ENCODE data around the gene LRRC63.
"Not testable (repeated sequence)": the region's sequence is repeated elsewhere in the genome, so short reads cannot be mapped to it uniquely, and the experiment has no call there.

The LRRC63 gene

DNA sequence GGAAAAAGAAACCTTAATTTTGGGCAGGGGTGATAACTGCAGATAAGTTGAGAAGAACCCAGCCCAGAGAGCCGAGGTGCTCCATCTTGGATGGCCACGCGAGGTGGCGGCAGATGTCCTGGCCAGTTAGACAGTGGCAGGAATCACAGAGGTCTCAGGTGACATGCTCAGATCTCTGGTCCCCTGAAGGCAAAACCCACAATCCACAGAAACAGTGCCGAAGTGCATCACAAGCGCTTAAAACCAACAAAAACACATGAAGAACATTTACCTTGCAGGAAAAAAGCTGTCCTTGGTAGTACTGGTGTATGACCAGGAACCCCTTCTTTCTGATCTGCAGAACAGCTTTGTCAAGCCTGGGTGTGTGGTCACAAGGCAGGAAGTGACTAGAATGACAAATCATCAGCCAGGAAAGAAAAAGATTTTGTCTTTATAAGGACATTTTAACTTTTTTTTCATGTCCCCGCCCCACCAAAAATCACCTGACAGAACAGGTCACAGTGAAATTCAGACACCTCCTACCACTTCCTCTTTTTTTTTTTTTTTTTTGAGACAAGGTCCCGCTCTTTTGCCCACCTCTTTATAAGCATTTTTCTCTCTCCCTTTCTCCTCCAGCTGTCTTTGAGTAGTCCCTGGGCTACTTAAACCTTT is 29.8 kb upstream of the LRRC63 start, which contains the start of gene LCP1:
TSS of gene LCP1 (minus strand) at position 338 of the 651 bp plus-strand sequence. CDS start 22,515 bp downstream, outside the sequence.
- no peak for DNase-seq (ENCODE audit: low read depth)

DNA sequence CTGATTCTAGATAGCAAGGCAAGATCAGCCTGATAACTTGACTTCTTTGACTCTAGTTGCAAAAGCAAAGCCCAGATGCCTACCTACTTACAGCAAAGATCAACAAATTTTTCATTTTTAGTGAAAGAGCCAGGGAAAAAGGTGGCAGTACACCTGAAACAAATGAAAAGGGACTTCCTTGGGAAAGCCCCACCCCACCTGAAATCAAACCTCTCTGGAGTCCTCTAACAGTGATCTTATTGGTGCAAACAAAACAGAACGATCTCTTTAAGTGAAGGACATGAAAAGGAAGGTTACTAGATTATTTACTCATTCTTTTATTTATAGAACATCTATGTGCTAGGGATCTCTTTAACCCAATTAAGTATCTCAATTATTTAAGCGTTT is 29.2 kb upstream of the LRRC63 start:
- DNase-seq (ENCODE audit: low read depth), result no peak

DNA sequence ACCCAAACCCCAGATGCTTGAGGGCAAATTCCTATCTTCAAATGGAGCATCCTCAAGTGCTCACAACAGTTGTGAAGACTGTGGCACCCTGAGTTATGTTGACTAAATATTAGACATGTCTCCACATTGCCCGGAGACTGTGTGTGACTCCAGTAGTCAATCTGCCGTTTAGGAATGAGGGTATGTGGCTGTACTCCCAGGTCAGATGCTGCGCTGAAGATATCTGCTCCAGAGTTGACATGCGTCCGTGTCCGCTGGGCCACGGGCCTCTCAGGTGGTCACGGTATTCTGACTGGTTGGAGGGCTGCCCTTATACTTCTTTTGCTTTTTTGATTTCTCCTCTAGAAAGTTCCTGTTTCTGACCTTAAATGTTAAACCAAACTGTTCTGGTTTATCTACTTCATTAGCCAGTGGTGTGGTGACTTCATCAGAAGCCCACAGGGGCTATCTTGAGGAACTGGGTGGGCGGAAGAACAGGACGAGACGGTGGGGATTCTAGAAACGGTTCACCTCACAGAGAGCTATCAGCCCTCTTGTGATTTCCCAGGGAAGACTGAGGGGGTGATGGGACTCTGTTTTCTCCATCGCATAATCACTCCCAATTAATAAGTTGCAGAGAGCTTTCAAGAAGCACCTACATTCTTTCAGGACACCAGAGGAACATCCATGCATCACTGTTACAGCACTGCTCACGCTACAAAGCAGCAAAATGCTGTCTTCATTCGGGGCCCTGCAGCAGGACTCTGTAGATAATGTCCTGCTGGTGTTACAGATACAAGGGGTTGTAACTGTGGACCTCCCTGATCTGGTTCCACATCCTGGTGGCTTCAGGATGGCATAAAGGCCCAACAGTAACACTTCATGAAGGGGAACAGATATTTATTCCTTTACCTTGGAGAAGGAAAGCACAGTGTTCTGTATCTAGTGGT is 28.4 kb upstream of the LRRC63 start:
- no peak for DNase-seq (ENCODE audit: low read depth)

DNA sequence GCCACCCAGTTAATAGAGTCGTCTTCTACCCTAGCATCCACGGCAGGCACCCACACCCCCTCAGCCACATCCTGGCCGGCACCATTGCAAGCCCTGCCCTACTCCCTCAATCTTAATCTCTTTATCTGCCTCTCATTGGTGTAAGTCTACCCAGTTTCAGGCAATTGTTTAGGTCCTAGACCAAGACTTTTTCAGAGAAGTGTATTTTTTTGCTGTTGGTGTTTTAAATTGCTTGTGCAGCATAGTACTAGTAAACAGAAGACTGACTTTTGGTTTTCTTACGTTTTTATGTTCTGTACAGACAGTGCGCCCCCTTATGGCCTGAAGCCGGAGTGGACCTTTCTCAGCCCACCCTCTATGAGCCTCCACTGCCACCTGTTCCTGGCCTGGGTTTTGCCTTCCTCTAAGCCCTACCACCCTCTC is 27.4 kb upstream of the LRRC63 start:
- no peak for DNase-seq (ENCODE audit: low read depth)

DNA sequence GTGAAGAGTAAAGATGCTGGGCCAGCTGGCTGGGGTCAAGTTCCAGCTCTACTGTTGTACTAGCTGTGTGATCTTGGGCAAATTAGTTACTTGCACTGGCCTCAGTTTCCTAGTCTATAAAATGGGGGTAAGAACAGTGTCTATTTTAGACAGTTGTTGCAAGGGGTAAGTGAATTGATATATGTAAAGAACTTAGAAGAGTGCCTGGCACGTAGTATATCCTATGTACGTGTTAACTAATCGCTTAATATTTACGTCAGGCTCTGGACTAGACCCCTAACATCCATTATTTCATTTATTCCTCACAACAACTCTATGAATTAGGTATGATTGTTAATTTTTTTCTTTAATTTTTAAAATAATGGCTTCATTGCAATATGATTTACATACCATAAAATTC is 26.1 kb upstream of the LRRC63 start:
- no peak for DNase-seq (ENCODE audit: low read depth)

DNA sequence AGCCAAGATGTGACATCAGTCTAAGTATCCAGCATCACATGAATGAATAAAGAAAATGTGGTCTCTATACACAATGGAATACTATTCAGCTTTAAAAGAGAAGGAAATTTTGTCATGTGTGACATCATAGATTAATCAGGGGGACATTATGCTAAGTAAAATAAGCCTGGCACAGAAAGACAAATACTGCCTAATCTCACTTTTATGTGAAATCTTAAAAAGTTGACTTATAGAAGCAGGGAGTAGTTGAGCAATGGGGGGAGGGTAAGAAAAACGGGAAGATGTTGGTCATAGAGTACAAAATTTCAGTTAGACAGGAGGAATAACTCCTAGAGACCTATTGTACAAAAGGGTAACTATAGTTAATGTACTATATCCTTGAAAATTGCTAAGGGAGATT is 19.3 kb upstream of the LRRC63 start:
- no peak for DNase-seq (ENCODE audit: low read depth)

DNA sequence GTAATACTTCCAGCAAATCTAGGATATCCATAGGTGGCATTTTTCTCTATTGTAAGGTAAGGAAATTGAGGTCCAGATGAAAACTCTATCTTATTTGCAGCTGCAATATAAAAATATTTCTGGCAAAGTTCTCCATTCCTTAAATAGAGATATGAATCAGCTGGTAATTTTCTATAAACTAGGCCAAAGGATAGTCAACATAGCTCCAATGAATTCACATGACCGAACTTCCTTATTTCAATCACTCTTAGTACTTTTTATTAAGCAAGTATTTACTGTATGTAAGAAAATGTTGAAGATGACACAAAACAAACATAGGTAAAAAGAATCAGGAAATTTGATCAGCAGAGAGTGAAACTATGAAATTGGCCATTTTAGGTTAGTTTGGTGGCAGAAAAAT is 16.7 kb upstream of the LRRC63 start:
- no peak for DNase-seq (ENCODE audit: low read depth)

DNA sequence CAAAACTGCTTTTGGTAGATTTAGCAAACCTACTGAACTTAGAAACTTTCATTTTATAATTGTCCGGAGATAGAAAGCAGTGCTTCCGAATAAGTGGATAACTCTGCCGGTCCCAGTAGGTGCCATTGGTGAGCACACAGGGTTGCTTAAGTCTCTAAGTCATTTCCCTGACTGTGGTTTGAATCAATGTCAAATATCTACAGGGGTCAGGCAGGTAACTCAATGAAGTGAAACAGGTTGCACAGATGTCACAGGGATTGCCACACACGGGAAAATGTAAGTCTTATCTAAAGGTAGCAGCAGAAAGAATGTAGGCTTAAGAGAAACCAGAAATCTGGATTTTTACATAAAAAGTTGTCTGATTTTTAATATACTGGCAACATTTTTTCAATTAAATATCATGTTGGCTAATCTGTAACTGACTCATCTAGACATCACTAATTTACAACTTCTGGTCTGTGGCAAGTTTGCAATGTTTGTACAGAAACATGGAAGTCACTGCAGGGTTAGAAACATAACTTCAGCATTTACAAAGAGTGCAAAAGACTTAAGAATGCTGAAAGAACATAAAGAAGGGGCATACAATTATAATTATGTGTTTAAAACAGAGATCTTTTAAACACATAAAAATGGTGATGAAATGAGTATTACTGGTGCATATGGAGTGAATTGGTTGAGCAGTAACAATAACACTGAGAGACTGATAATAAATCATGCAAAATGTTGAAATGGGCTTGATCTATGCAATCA is 14.3 kb upstream of the LRRC63 start:
- DNase-seq (ENCODE audit: low read depth), result peak; percentile 21

DNA sequence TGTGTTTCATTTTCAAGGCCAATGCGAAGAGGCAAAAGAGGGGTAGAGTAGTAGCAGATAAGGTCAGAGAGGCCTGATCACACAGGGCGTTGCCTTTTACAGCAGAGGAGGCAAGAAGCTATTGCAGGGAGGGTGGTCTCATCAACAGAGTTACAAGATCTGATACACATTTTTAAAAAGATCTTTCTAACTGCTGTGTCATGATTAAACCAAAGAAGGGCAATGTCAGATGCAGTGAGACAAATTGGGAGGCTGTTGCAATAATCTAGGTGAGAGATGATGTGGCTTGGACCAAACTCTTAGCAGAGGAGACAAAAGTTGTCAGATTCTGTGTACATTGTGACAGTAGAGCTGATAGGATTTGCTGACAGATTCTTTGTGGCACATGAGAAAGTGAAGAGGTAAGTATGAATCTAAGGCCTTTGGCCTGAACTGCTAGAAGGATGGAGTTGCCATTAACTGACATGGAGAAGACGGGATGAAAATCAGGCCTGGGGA is 13.0 kb upstream of the LRRC63 start:
- DNase-seq (ENCODE audit: low read depth), result no peak

DNA sequence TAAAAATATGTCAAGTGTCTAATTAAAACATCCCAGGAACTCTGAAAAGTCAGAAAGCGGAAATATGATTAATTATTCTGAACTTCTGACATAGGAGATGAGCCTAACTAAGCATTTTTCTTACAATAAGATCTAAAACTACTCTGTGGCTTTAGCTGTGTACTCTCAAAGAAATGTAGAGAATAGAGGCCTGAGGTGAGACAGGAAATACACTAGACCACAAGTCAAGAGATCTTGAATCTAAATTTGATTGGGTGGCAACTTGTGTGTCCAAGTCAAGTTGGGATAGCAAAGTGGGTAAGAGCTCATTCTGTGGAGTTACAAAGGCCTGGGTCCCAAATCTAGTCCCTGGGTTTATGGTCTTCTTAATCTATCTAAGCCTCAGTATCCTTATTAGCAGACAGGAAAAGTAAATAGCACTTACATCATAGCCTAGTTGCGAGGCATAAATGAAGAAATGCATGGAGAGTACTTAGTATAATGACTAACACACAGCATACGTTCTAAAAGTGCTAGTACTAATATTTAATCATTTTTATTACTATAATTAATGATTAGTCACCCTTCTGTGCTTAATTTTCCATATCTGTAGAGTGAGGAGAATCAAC is 9.4 kb upstream of the LRRC63 start:
- no peak for DNase-seq (ENCODE audit: low read depth)

DNA sequence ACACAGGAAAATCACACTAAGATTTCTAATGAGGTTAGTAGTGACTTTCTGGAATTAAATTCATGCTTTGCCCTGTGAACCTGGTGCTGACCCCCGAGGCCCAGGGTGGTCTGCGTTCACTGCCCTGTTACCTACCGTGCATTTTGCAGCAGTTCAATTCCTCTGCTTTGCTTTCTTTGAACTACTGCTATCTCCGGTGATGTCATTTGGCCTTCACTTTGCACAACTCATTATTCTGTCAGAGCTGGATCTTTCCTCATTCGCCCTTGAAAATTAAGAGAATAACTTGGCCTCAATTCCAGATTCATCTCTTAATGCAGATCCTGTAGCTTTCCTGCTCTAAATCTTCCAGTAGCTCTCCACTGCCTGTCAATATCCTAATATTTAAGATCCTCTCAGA is 8.8 kb upstream of the LRRC63 start:
- DNase-seq (ENCODE audit: low read depth), result no peak

DNA sequence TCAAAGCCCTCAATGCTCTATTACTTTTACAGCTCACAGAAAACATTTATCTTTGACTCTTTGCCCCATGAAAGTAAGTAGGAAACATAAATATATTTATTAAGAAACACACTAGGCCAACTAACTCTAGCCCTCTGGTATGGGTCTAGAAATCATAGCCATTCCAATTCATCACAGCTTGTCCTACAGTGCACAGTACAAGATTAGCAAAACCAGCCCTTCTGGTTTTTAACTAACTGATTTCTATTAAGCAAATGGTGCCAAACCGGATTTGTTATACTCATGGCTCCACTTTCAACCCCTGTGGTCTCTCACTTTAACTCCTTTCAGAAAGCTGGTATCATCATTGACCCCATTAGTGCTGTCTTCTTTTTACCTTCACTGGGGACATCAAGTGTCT is 5.6 kb upstream of the LRRC63 start:
- no peak for DNase-seq (ENCODE audit: low read depth)

DNA sequence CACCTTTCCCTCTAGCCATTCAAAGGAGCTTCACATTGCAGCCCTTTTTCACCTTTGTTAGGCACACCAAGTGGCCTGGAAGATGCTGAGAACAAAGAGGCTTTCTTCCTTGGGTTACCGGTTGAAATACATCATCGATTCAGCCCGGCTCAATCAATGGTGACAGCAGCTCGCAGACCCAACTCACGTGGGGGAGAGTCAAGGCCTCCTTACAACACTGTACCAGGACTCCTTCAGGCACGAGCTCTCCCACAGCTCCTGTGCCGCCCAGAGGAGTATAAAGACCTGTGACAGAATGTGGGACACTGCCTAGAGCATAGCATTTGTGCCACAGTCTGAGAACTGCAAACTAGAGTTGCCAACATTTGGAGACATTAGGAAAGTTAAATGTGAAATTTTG is 3.9 kb upstream of the LRRC63 start:
- DNase-seq (ENCODE audit: low read depth), result no peak

DNA sequence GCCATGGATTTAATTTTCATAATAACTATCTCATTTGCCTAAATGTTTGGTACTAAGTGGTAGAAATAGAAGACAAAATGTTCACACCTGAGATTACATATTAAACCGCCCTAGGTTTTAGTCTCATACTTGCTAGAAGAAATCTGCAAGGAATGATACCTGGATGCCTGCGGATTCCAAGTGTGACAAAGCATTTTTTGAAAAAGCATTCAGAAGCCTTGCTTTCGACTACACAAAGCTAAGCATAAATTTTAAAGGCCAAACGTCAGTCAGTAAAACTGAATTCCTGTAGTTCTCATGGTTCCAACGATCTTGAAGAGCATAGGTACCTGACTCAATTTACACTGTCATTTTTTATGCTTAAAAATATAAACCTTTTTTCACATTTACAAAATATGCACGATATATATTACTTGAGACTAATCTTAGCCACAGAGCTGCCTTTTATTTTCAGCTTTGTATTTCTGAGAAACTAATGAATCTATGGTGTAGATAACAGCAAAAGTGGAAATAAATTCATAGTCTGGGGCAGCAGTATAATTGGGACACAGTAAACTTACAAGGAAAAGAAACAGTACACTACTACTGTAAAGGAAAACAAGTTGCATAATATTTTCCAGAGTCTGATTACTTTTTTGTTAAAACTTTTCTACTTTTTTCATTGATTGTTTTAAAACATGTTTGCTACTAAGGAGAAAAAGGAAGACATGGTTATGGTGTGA is 1.2 kb upstream of the LRRC63 start:
- no peak for DNase-seq (ENCODE audit: low read depth)

DNA sequence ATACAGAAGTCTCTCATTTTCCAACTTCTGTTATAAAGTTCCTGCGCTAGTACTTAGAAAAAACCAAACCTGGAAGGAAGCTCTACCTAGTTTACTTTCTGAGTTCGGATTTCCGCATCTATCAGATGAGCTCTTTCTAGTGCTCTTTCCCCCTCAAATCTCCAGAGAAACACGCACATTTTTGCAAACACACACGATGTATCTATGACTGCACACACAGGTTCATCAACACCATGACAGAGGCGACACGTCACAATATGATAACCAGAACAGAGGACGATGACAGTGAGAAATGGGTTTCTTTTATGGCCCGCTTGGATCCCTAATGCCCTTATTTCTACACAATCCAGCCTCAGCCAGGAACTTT is 629 bp upstream of the LRRC63 start:
- DNase-seq (ENCODE audit: low read depth), result no peak

DNA sequence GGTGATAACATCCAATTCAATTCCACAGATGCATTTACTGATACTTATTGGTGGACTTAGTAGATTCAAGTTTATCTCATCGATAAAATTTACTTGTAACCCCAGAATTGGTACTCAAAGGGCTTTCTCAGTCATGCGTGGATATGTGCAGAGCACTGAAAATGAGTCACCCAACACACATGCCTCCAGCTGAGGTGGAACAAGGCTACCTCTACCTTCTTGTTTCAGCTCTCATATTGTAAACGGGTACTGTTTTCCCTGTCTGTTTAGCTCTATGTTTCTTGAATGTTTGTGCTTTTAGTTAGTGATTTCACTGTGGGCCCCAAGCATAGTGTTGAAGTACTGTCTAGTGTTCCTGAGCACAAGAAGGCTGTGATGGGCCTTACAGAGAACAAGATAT is 1.5 kb downstream of the LRRC63 start:
- DNase-seq (ENCODE audit: low read depth), result no peak

DNA sequence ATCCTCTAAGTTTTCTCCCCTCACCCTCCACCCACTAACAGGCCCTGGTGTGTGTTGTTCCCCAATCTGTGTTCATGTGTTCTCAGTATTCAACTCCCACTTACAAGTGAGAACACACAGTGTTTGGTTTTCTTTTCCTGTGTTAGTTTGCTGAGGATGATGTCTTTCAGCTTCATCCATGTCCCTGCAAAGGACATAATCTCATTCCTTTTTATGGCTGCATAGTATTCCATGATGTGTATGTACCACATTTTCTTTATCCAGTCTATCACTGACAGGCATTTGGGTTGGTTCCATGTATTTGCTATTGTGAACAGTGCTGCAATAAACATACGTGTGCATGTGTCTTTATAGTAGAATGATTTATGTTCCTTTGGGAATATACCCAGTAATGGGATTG is 3.0 kb downstream of the LRRC63 start:
- DNase-seq (ENCODE audit: low read depth), result not testable (repeated sequence)

DNA sequence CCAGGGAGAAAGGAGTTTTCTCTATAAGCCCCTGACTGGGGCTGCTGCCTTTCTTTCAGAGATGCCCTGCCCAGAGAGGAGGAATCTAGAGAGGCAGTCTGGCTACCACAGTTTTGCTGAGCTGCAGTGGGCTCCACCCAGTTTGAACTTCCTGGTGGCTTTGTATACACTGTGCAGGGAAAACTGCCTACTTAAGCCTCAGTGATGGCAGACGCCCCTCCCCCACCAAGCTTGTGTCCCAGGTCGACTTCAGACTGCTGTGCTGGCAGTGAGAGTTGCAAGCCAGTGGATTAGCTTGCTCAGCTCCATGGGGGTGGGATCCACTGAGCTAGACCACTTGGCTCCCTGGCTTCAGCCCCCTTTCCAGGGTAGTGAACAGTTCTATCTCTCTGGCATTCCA is 8.5 kb downstream of the LRRC63 start:
- DNase-seq (ENCODE audit: low read depth), result not testable (repeated sequence)

DNA sequence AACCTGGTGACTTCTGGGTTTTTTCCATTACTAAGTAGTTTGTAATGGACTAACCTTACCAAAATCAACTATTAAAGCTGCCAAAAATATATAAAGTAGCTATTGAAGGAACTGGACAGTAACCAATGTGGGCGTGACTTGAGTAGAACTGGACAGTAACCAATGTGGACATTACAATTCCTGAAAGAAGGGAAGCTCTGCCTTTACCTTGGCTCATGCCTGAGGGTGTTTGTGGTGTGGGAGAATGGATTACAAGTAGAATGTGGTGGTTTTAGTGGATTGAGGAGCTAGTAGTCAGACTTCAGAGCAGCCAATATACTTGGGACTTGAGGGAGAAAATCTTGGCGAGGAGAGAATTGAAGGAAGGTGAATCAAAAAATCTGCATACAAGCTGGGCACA is 17.5 kb downstream of the LRRC63 start:
- no peak for DNase-seq (ENCODE audit: low read depth)

DNA sequence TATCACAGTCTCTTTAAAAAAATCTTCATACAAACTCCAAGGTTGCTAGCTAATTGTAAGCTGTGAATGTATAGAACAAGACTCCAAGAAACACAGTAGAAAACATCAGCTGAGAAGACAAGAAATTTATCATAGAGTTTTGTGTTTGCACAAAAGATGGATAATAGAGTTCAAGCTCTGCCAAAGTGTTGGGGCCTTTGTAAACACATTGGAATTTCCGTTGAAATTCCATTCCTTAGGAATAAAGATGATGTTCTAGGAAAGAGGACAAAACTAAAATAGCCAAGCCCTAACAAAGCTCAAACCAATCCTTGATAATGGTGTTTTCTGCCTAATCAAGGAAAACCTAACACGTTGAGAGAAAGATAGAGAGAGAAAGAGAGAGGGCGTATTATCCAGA is 20.6 kb downstream of the LRRC63 start:
- DNase-seq (ENCODE audit: low read depth), result no peak

DNA sequence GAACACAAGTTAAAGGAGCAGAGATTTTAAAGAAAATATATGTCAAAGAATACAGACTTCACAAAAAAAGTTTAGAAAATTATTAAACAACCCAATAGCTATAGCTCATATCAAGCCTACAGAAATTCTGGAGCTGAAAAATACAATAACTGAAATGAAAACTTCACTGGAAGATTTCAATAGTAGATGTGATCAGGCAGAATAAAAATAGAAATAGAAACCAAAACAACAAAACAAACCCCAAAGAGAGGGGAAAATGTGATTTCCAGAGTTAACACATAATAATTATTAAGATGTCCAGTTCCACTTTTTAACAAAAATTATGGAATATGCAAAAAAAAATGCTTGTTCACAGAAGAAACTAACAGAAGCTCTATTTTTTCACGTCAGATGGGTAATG is 23.6 kb downstream of the LRRC63 start:
- no peak for DNase-seq (ENCODE audit: low read depth)

DNA sequence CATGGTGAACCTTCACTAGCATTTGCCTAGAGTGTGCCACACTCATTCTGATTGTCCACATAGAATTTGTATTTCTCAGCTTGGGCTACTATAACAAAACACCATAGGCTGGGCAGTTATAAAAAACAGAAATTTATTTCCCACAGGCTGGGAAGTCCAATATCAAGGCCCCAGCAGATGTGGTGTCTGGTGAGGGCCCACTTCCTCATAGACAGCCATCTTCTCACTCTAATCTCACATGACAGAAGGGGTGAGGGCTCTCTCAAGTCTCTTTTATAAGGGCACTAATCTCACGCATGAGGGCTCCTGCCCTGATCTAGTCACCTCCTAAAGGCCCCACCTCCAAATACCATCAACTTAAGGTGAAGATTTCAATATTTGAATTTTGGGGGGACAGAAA is 53.6 kb downstream of the LRRC63 start:
- DNase-seq (ENCODE audit: low read depth), result no peak

Data from GM04504 (cell line).